Osteoblast (primary cell): ENCODE results near the gene MATCAP1. TPM values are rescaled to one million over a fixed set of nuclear protein-coding genes. Genes with fewer than 3 reads are reported as not detected.

ENCODE experiments used
- DNase-seq: peaks from one replicate; pipeline ENCODE4 v3.0.0; 2011; ENCODE audit warnings: low spot score, mixed read lengths; ENCODE audit not compliant: insufficient read length; ENCODE audit errors: missing footprints
- H2AFZ ChIP-seq: 2 replicates; pipeline ENCODE4 v1.6.0; 2011; ENCODE audit warnings: mild to moderate bottlenecking, low read length
- H3K27ac ChIP-seq: 2 replicates; pipeline ENCODE4 v1.5.1; 2011; ENCODE audit warnings: mild to moderate bottlenecking, low read depth, low read length, moderate library complexity
- H3K27me3 ChIP-seq: 2 replicates; pipeline ENCODE4 v1.6.0; 2012; ENCODE audit warnings: mild to moderate bottlenecking, control low read depth, inconsistent platforms, low read length, moderate library complexity; ENCODE audit not compliant: insufficient read depth
- H3K36me3 ChIP-seq: 2 replicates; pipeline ENCODE4 v1.5.1; 2011; ENCODE audit warnings: mild to moderate bottlenecking, low read length, control low read depth, moderate library complexity; ENCODE audit not compliant: insufficient read depth
- H3K4me1 ChIP-seq: 2 replicates; pipeline ENCODE4 v1.5.1; 2011; ENCODE audit warnings: mild to moderate bottlenecking, low read length, control low read depth, moderate library complexity; ENCODE audit not compliant: insufficient read depth
- H3K4me2 ChIP-seq: 2 replicates; pipeline ENCODE4 v1.6.0; 2011; ENCODE audit warnings: mild to moderate bottlenecking, low read length; ENCODE audit not compliant: insufficient read depth
- H3K4me3 ChIP-seq: fragments of 200-600 bp; sonication (generic); 3 replicates; pipeline ENCODE4 v1.5.1; 2012; ENCODE audit warnings: mild to moderate bottlenecking, low read length, inconsistent platforms; ENCODE audit not compliant: insufficient read depth
- H3K79me2 ChIP-seq: 2 replicates; pipeline ENCODE4 v1.6.0; 2012; ENCODE audit warnings: mild to moderate bottlenecking, low read length, control low read depth, inconsistent platforms; ENCODE audit not compliant: insufficient read depth
- H3K9me3 ChIP-seq: 2 replicates; pipeline ENCODE4 v1.5.1; 2011; ENCODE audit warnings: low read depth, low read length, control low read depth
- H4K20me1 ChIP-seq: 2 replicates; pipeline ENCODE4 v1.6.0; 2012; ENCODE audit warnings: mild to moderate bottlenecking, low read length, control low read depth; ENCODE audit not compliant: insufficient read depth
- CTCF ChIP-seq: IDR thresholded peaks from 2 replicates; pipeline ENCODE4 v1.5.1; 2011; ENCODE audit warnings: mild to moderate bottlenecking, low read depth, low read length, moderate library complexity; ENCODE audit errors: extremely low read depth
- total RNA-seq: library from RNA; depleted of rRNA; stranded (reverse); fragments of >200 nt; gene quantifications from 2 replicates; pipeline ENCODE4 v1.2.3, GENCODE V29; 2012

Gene MATCAP1
- total RNA-seq, 1 donor, result 3.6 TPM

GRCh38 chr16:67191411-67191994 lies 7.7 kb upstream of the MATCAP1 start:
- Histone ChIP-seq H3K4me3 (peak overlapping the region; percentile 88), H3K27me3 (no peaks in the 10 kb centered on the region), H3K4me2 (peak overlapping the region; percentile 65), H3K9me3 (no peaks in the 10 kb centered on the region), H2AFZ (peak overlapping the region; percentile 7), H3K79me2 (peaks cover 39% of the 10 kb centered on the region), H3K4me1 (peaks cover 36% of the 10 kb centered on the region), H4K20me1 (peaks cover 30% of the 10 kb centered on the region), H3K36me3 (peaks cover 32% of the 10 kb centered on the region), H3K27ac (no peak overlapping the region)
- no peak for DNase-seq
- TF ChIP-seq CTCF, result no peak

GRCh38 chr16:67190448-67191399 lies 7.0 kb upstream of the MATCAP1 start:
- Histone ChIP-seq H3K27ac (no peak overlapping the region), H3K9me3 (no peaks in the 10 kb centered on the region), H3K36me3 (peaks cover 24% of the 10 kb centered on the region), H3K4me2 (no peak overlapping the region), H3K4me1 (peaks cover 43% of the 10 kb centered on the region), H3K27me3 (no peaks in the 10 kb centered on the region), H4K20me1 (peaks cover 29% of the 10 kb centered on the region), H3K79me2 (peaks cover 37% of the 10 kb centered on the region), H2AFZ (no peak overlapping the region), H3K4me3 (no peak overlapping the region)
- no peak for TF ChIP-seq CTCF
- no peak for DNase-seq

- no peaks in the 10 kb centered on the region for H3K27me3 ChIP-seq
- no peak within 1 kb of the TSS for H3K4me3 ChIP-seq
- no peak for TF ChIP-seq CTCF
- no peak within 1 kb of the TSS for H3K4me2 ChIP-seq
- H2AFZ ChIP-seq, result no peak within 1 kb of the TSS
- no peak within 1 kb of the TSS for H3K27ac ChIP-seq
- no peaks in the 10 kb centered on the region for H3K9me3 ChIP-seq
- H3K4me1 ChIP-seq, result peaks cover 45% of the 10 kb centered on the region
- H3K36me3 ChIP-seq, result peaks cover 17% of the 10 kb centered on the region
- peaks cover 26% of the 10 kb centered on the region for H4K20me1 ChIP-seq
- H3K79me2 ChIP-seq, result peaks cover 30% of the 10 kb centered on the region
- no peak for DNase-seq
Measured at GRCh38 chr16:67190041-67190440, 6.3 kb upstream of the MATCAP1 start, which contains the start of gene EXOC3L1. EXOC3L1 (minus strand) TSS chr16:67190136; CDS start chr16:67189676, 460 bp downstream.

GRCh38 chr16:67188798-67189197 lies 5.0 kb upstream of the MATCAP1 start:
- Histone ChIP-seq H3K4me3 (no peak overlapping the region), H3K36me3 (peaks cover 5% of the 10 kb centered on the region), H3K4me2 (no peak overlapping the region), H3K27me3 (no peaks in the 10 kb centered on the region), H2AFZ (no peak overlapping the region), H4K20me1 (peaks cover 18% of the 10 kb centered on the region), H3K4me1 (peaks cover 48% of the 10 kb centered on the region), H3K79me2 (peaks cover 18% of the 10 kb centered on the region), H3K9me3 (no peaks in the 10 kb centered on the region), H3K27ac (no peak overlapping the region)
- TF ChIP-seq CTCF, result no peak
- DNase-seq, result no peak
